NT2/D1 (cell line): Measurements from ENCODE around the gene ENOX1.

Experiments
- DNase-seq: peaks from one replicate; pipeline ENCODE4 v3.0.0-alpha.2; 2011; ENCODE audit warnings: low read depth, low spot score
- H3K27me3 ChIP-seq: 2 replicates; pipeline ENCODE4 v1.6.0; 2011; ENCODE audit warnings: mild to moderate bottlenecking; ENCODE audit not compliant: insufficient read length, insufficient read depth
- H3K36me3 ChIP-seq: 2 replicates; pipeline ENCODE4 v1.6.1; 2011; ENCODE audit warnings: mild to moderate bottlenecking, low read length, mixed read lengths; ENCODE audit not compliant: insufficient read depth, insufficient read length
- H3K4me1 ChIP-seq: 2 replicates; pipeline ENCODE4 v1.5.1; 2011; ENCODE audit not compliant: insufficient read depth, insufficient read length
- H3K4me3 ChIP-seq: 2 replicates; pipeline ENCODE4 v1.5.1; 2011; ENCODE audit warnings: low read depth; ENCODE audit not compliant: insufficient read length
- H3K9ac ChIP-seq: 2 replicates; pipeline ENCODE4 v1.6.0; 2011; ENCODE audit warnings: low read depth; ENCODE audit not compliant: insufficient read length
- H3K9me3 ChIP-seq: 2 replicates; pipeline ENCODE4 v1.5.1; 2011; ENCODE audit warnings: mild to moderate bottlenecking, low read length; ENCODE audit not compliant: insufficient read depth
- SUZ12 ChIP-seq: IDR thresholded peaks from 2 replicates; pipeline ENCODE4 v1.6.1; 2011; ENCODE audit not compliant: insufficient read length, insufficient read depth; ENCODE audit errors: extremely low read depth
- YY1 ChIP-seq: IDR thresholded peaks from 2 replicates; pipeline ENCODE4 v1.6.1; 2011; ENCODE audit not compliant: insufficient read length, insufficient read depth
- ZNF274 ChIP-seq: IDR thresholded peaks from 2 replicates; pipeline ENCODE4 v1.6.1; 2011; ENCODE audit warnings: mild to moderate bottlenecking, low read depth, low read length

ENOX1 gene

DNA sequence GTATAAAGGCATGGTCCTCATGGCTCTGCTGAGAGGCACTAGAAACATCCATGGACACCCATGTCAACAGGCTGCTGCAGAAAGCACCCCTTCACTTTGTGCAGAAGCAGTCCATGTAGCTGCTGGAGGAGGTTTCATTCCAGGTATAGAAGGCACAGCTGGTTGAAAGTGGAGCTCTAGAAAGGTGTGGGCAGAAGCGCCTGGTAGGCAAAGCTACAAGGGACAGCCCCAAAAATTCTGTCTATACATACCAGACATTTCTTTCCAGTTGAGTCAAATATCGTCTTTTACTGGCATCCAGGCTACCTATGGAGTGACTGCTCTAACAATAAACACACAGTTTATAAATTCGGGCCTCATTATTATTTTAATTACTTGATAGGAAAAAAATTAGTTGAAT lies 129.3 kb downstream of the ENOX1 start:
- Histone ChIP-seq H3K27me3 (no peaks in the 10 kb centered on the region), H3K4me3 (no peak overlapping the region), H3K9me3 (no peaks in the 10 kb centered on the region), H3K36me3 (no peaks in the 10 kb centered on the region), H3K4me1 (no peaks in the 10 kb centered on the region), H3K9ac (no peak overlapping the region)
- no peak for TF ChIP-seq ZNF274
- no peak for TF ChIP-seq SUZ12
- no peak for TF ChIP-seq YY1
- DNase-seq = no peak

GRCh38 chr13:43653980-43654379 lies 132.8 kb downstream of the ENOX1 start:
- DNase-seq = no peak
- Histone ChIP-seq H3K4me1 (no peaks in the 10 kb centered on the region), H3K9me3 (no peaks in the 10 kb centered on the region), H3K27me3 (no peaks in the 10 kb centered on the region), H3K36me3 (no peaks in the 10 kb centered on the region), H3K4me3 (no peak overlapping the region), H3K9ac (no peak overlapping the region)
- no peak for TF ChIP-seq SUZ12
- no peak for TF ChIP-seq YY1
- no peak for TF ChIP-seq ZNF274

DNA sequence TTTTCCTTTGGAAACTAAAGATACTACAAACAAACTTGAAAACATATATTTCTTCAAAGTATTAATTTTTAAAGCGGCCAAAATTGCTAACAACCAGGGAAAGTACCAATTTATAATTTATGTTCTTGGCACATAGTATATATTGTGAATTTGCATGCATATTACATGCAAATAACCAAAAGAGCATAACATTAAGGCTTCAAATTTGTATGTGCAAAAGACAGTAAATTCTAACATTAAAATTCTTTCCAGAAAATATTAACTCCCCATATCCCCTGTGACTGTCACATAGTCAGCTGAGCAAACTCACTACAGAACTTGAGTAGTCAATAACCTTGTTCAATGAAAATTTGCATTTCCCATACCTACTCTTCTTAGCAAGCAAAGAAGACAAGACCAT lies 133.4 kb downstream of the ENOX1 start:
- Histone ChIP-seq H3K4me1 (no peaks in the 10 kb centered on the region), H3K36me3 (no peaks in the 10 kb centered on the region), H3K27me3 (no peaks in the 10 kb centered on the region), H3K9ac (no peak overlapping the region), H3K9me3 (no peaks in the 10 kb centered on the region), H3K4me3 (no peak overlapping the region)
- no peak for DNase-seq
- no peak for TF ChIP-seq YY1
- TF ChIP-seq SUZ12 = no peak
- TF ChIP-seq ZNF274 = no peak

DNA sequence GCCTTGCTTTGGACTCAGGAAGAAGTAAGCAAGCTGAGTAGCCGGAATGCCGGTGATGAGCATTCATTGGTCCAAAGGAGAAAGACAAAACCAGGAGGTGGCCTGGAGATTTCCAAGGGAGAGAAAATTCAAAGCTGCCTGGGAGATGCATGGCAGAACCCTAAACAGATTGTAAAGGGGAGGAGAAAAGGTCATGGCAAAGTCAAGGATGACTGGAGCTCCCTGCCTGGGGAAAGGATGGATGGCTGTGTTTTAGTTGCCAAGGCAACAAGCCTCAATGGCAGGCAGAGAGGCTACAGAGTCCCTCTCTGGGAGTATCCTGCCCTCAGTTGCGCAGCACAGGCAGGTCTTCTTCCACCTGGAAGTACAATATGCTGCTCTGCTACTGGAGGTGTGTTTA lies 134.0 kb downstream of the ENOX1 start:
- no peak for TF ChIP-seq ZNF274
- H3K27me3 ChIP-seq = no peaks in the 10 kb centered on the region
- DNase-seq = no peak
- no peak overlapping the region for H3K4me3 ChIP-seq
- H3K36me3 ChIP-seq = no peaks in the 10 kb centered on the region
- no peaks in the 10 kb centered on the region for H3K9me3 ChIP-seq
- no peak overlapping the region for H3K9ac ChIP-seq
- H3K4me1 ChIP-seq = no peaks in the 10 kb centered on the region

DNA sequence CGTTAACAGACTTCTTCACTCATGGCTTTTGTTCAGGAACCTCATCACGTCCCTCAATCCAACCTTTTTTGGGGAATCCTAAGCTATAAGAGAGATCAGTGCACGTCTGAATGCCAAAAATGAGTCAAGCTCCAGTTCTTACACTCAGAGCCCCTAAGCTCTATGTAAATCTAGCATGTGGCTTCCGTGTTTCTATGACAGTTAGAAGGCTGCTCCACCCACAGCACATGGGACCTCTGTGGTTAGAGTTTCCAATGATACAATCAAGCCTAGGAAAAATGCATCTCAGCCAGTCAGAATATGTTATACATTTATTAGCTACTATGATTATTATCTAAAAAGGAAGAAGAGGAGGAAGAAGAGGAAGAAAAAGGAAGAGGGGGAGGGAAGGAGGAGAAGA lies 135.9 kb downstream of the ENOX1 start:
- no peaks in the 10 kb centered on the region for H3K27me3 ChIP-seq
- no peaks in the 10 kb centered on the region for H3K4me1 ChIP-seq
- no peak overlapping the region for H3K4me3 ChIP-seq
- no peak for DNase-seq
- H3K9ac ChIP-seq = no peak overlapping the region
- TF ChIP-seq SUZ12 = no peak
- TF ChIP-seq YY1 = no peak
- no peak for TF ChIP-seq ZNF274
- H3K9me3 ChIP-seq = no peaks in the 10 kb centered on the region
- H3K36me3 ChIP-seq = no peaks in the 10 kb centered on the region

DNA sequence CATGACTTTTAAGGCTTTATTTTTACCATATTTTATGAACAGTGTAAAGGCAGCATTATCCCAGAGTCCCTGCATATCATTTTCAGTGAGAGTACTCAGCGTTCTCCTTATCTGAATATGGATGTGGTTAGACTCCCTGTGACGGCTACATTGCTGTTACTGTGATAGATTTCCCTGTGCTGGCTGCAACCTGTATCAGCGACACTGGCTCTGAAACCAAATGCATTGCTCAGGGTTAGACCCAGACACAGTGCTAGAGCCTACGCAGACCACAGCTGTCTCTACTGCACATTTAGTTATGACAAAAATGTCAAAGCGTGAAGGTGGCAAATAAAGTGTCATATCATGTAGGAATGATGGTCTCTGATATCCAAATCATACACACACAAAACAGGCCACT lies 138.0 kb downstream of the ENOX1 start:
- TF ChIP-seq YY1 (no peak), ZNF274 (no peak), SUZ12 (no peak)
- Histone ChIP-seq H3K27me3 (no peaks in the 10 kb centered on the region), H3K4me1 (no peaks in the 10 kb centered on the region), H3K9ac (no peak overlapping the region), H3K4me3 (no peak overlapping the region), H3K9me3 (no peaks in the 10 kb centered on the region), H3K36me3 (no peaks in the 10 kb centered on the region)
- DNase-seq = no peak

- no peak overlapping the region for H3K9ac ChIP-seq
- TF ChIP-seq ZNF274 (no peak), YY1 (no peak), SUZ12 (no peak)
- H3K36me3 ChIP-seq = no peaks in the 10 kb centered on the region
- no peak overlapping the region for H3K4me3 ChIP-seq
- no peaks in the 10 kb centered on the region for H3K9me3 ChIP-seq
- no peaks in the 10 kb centered on the region for H3K27me3 ChIP-seq
- no peaks in the 10 kb centered on the region for H3K4me1 ChIP-seq
- DNase-seq = no peak
Observed at GRCh38 chr13:43647471-43647870, 139.3 kb downstream of the ENOX1 start.

DNA sequence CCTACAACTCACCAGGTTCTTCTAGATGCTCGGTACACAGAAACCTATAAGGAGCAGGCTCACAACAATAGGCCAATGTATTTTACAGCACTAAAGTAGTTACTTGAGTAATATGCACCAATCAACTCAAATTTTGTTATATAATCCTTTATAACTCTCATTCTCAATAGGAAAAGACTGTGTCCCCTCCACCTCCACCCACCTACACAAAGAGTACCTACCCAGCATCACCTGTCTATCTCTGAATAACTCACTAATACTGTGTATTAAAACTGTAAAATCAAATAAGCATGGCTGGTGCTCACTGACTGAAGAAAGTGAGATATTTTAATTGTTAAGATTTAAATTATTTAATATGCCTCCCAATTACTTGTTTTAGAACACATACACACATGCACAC lies 146.3 kb downstream of the ENOX1 start:
- no peak for DNase-seq
- H3K9me3 ChIP-seq = no peaks in the 10 kb centered on the region
- no peak overlapping the region for H3K9ac ChIP-seq
- TF ChIP-seq SUZ12 = no peak
- no peak for TF ChIP-seq ZNF274
- TF ChIP-seq YY1 = no peak
- H3K36me3 ChIP-seq = no peaks in the 10 kb centered on the region
- no peak overlapping the region for H3K4me3 ChIP-seq
- H3K27me3 ChIP-seq = no peaks in the 10 kb centered on the region
- H3K4me1 ChIP-seq = no peaks in the 10 kb centered on the region
